ENCODE data around the gene PKN1. TPM values are rescaled to one million over a fixed set of nuclear protein-coding genes. Genes with fewer than 3 reads are reported as not detected.

Gene PKN1
- total and polyA plus RNA-seq, 2 of the 13 experiments (the other 11 are each of a cell fraction or from before 2014, with no cell fraction given) = 45.7 to 54.5 TPM

DNA sequence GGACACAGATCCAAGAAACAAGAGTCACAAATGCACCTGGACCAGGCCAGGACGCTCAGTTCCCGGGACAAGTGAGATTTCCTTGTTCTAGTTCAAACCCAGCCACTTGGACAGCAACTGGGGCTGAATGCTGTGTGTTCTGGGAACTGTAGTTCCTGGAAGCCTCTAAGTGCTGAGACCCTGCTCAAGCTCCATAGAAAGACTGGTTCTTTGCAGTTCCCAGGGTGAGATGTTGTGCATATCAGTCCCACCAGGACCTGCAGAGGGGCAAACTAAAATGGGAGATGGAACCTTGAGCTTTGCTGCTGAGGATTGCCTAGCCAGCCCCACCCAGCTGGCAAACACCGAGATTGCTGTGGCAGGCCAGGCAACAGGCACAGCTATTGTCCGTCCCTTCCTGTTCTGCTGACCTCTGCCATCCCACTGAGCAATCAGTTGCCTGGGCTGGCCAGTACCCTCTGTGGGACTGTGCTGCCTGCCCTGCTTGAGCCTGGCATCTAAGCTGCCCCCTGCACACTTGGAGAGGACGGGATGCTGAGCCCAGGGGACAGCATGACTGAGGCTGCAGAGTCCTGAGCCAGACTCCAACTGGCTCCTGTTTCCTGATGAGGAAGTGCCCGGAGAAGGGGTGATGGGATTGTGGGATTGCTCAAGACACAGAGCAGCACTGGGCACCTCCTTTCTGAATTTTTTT is 64.3 kb downstream of the PKN1 start (continued):
- peak; percentile 61 for TF ChIP-seq NFKB2 (CRISPR knock-in tag; IDR thresholded peaks at IDR 0.05; ENCODE audit: borderline replicate concordance)
- TF ChIP-seq ZNF879 (CRISPR knock-in tag; IDR thresholded peaks at IDR 0.05) = no peak
- TF ChIP-seq, protein P1, sequence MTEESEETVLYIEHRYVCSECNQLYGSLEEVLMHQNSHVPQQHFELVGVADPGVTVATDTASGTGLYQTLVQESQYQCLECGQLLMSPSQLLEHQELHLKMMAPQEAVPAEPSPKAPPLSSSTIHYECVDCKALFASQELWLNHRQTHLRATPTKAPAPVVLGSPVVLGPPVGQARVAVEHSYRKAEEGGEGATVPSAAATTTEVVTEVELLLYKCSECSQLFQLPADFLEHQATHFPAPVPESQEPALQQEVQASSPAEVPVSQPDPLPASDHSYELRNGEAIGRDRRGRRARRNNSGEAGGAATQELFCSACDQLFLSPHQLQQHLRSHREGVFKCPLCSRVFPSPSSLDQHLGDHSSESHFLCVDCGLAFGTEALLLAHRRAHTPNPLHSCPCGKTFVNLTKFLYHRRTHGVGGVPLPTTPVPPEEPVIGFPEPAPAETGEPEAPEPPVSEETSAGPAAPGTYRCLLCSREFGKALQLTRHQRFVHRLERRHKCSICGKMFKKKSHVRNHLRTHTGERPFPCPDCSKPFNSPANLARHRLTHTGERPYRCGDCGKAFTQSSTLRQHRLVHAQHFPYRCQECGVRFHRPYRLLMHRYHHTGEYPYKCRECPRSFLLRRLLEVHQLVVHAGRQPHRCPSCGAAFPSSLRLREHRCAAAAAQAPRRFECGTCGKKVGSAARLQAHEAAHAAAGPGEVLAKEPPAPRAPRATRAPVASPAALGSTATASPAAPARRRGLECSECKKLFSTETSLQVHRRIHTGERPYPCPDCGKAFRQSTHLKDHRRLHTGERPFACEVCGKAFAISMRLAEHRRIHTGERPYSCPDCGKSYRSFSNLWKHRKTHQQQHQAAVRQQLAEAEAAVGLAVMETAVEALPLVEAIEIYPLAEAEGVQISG (CRISPR knock-in tag; IDR thresholded peaks at IDR 0.05) = peak; percentile 46; the same call in 1 of the 2 replicates
- TF ChIP-seq ZNF205 (CRISPR knock-in tag; IDR thresholded peaks at IDR 0.05) = no peak
- no peak for TF ChIP-seq ASH2L (IDR thresholded peaks at IDR 0.05; ENCODE audit: insufficient read length, low read depth, low read length)
- TF ChIP-seq ZNF263 (CRISPR knock-in tag; IDR thresholded peaks at IDR 0.05) = no peak
- no peak for TF ChIP-seq TCF12 (IDR thresholded peaks at IDR 0.05)
- no peak for TF ChIP-seq TCF12 (CRISPR knock-in tag; IDR thresholded peaks at IDR 0.05)
- 0 out of 2 replicates have a peak, but pooled peaks have one; percentile 23 for TF ChIP-seq NAIF1 (CRISPR knock-in tag; IDR thresholded peaks at IDR 0.05; ENCODE audit: borderline replicate concordance)
- TF ChIP-seq ZSCAN25 (CRISPR knock-in tag; IDR thresholded peaks at IDR 0.05) = no peak
- TF ChIP-seq, protein P2, sequence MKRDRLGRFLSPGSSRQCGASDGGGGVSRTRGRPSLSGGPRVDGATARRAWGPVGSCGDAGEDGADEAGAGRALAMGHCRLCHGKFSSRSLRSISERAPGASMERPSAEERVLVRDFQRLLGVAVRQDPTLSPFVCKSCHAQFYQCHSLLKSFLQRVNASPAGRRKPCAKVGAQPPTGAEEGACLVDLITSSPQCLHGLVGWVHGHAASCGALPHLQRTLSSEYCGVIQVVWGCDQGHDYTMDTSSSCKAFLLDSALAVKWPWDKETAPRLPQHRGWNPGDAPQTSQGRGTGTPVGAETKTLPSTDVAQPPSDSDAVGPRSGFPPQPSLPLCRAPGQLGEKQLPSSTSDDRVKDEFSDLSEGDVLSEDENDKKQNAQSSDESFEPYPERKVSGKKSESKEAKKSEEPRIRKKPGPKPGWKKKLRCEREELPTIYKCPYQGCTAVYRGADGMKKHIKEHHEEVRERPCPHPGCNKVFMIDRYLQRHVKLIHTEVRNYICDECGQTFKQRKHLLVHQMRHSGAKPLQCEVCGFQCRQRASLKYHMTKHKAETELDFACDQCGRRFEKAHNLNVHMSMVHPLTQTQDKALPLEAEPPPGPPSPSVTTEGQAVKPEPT (CRISPR knock-in tag; IDR thresholded peaks at IDR 0.05; ENCODE audit: low read depth) = no peak
- TF ChIP-seq PRMT3 (CRISPR knock-in tag; IDR thresholded peaks at IDR 0.05; ENCODE audit: borderline replicate concordance, low read depth) = no peak
- 0 out of 2 replicates have a peak, but pooled peaks have one; percentile 45 for TF ChIP-seq SP5 (CRISPR knock-in tag; IDR thresholded peaks at IDR 0.05; ENCODE audit: borderline replicate concordance, low read depth)
- no peak for TF ChIP-seq ZNF33B (CRISPR knock-in tag; IDR thresholded peaks at IDR 0.05)
- no peak for TF ChIP-seq CREB1 (IDR thresholded peaks at IDR 0.05)
- no peak for TF ChIP-seq CREB1 (CRISPR knock-in tag; IDR thresholded peaks at IDR 0.05)
- TF ChIP-seq TCF7L2 (IDR thresholded peaks at IDR 0.05; ENCODE audit: low read depth, low read length) = no peak
- no peak for TF ChIP-seq RXRA (CRISPR knock-in tag; IDR thresholded peaks at IDR 0.05)
- 0 out of 2 replicates have a peak, but pooled peaks have one; percentile 49 for TF ChIP-seq MYC (CRISPR knock-in tag; IDR thresholded peaks at IDR 0.05; ENCODE audit: borderline replicate concordance)
- TF ChIP-seq, protein P3, sequence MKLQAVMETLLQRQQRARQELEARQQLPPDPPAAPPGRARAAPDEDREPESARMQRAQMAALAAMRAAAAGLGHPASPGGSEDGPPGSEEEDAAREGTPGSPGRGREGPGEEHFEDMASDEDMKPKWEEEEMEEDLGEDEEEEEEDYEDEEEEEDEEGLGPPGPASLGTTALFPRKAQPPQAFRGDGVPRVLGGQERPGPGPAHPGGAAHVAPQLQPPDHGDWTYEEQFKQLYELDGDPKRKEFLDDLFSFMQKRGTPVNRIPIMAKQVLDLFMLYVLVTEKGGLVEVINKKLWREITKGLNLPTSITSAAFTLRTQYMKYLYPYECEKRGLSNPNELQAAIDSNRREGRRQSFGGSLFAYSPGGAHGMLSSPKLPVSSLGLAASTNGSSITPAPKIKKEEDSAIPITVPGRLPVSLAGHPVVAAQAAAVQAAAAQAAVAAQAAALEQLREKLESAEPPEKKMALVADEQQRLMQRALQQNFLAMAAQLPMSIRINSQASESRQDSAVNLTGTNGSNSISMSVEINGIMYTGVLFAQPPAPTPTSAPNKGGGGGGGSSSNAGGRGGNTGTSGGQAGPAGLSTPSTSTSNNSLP (IDR thresholded peaks at IDR 0.05; ENCODE audit: low read depth, low read length) = no peak
- TF ChIP-seq KMT2A (CRISPR knock-in tag; IDR thresholded peaks at IDR 0.05) = no peak
- no peak for TF ChIP-seq MED13 (CRISPR knock-in tag; IDR thresholded peaks at IDR 0.05)
- TF ChIP-seq ZFP90 (CRISPR knock-in tag; IDR thresholded peaks at IDR 0.05; ENCODE audit: borderline replicate concordance) = no peak
- no peak for TF ChIP-seq MAZ (IDR thresholded peaks at IDR 0.05; ENCODE audit: borderline replicate concordance, low read depth, low read length)
- no peak for TF ChIP-seq MAZ (CRISPR knock-in tag; IDR thresholded peaks at IDR 0.05; ENCODE audit: low read depth)
- TF ChIP-seq ZNF337 (CRISPR knock-in tag; IDR thresholded peaks at IDR 0.05; ENCODE audit: borderline replicate concordance, low read depth) = no peak

Data from HepG2 (cell line).